D341Med (cell line): ENCODE data around the gene ENGASE.
A peak's percentile ranks its signal among the peaks of the same experiment; 100 is the strongest.
"Not testable (repeated sequence)": the region's sequence is repeated elsewhere in the genome, so short reads cannot be mapped to it uniquely, and the experiment has no call there.

Source experiments
- DNase-seq: peaks from one replicate; pipeline ENCODE4 v3.0.0; 2012; ENCODE audit warnings: low spot score

ENGASE gene

DNA sequence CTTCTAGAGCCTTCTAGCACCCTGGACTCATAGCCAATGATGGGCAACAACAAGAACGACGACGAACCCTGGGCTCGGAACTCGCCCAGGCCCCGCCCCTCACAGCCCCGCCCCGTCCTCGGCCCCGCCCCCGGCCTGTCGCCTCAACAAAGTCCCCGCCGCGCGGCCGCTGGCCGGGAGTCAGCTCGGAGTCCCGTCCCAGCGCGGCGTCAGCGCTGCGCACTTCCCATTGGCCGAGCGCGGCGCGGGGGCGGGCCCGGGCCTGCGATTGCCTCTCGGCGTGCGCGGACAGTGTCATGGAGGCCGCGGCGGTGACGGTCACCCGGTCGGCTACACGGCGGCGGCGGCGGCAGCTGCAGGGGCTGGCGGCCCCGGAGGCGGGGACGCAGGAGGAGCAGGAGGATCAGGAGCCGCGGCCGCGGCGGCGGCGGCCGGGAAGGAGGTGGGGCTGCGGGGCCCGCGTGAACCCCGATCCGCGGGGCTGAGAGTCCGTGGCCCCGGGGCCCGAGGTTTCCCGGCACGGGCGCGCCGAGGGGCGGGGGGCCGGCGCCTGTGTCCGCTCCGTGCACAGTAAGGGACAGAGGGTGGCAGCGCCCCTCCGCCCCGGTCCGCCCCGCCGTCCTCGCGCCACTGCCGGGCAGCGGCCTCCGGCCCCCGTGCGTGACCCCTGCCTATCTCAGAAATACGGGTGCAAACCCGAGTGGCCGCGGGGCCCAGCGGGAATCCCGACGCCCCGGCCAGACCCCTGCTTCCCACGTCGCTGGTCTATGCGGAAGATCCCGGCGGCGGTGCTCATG, at the start of gene ENGASE:
ENGASE (plus strand) TSS at position 176 of the 797 bp plus-strand sequence; CDS start at position 297, 121 bp downstream.
- peak; percentile 100 for DNase-seq

- DNase-seq: peak; percentile 44
These were observed 49.5 kb upstream of the ENGASE start for GRCh38 chr17:79024901-79025737.

DNA sequence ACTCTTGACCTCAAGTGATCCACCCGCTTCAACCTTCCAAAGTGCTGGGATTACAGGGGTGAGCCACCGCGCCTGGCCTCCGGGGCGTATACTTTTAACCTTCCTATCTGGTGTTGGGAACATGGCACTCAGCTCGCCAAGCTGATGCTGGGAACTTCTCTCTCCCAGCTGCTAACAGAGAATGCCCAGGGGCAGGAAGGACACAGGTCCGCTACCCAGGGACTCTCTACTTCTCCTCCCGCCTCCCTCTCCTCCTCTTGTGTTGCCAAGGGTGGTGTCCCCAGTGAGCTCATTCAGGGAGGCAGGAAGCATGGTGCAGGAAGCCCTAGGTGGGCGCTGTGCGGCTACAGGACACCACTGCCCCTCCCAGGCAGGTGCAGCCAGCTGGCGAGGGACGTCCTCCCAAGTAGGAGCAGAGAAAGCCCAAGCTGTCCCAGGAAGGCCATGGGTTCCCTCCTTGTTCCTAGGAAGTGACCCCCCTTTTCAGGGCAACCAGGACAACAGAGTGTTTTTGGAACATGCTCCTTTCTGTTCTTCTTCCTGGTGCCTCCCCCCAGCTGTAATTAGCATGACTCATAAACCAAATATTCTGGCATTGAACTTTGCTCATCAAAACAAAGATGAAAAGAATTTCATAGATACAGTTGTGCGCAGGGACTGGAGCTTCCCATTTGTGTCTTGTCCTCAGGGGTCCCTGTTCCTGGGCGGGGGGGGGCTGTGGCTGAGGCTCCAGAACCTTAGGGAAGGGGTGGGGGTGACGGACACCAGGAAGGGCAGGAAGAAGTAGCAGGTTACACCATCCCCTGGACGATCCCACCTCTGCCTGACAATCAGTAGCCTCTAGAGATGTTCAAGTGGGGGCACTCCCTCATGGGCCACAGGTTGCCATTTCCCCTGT, 48.0 kb upstream of the ENGASE start:
- peak; percentile 42 for DNase-seq

GRCh38 chr17:79027274-79027924, 47.2 kb upstream of the ENGASE start:
- peak; percentile 37 for DNase-seq

DNA sequence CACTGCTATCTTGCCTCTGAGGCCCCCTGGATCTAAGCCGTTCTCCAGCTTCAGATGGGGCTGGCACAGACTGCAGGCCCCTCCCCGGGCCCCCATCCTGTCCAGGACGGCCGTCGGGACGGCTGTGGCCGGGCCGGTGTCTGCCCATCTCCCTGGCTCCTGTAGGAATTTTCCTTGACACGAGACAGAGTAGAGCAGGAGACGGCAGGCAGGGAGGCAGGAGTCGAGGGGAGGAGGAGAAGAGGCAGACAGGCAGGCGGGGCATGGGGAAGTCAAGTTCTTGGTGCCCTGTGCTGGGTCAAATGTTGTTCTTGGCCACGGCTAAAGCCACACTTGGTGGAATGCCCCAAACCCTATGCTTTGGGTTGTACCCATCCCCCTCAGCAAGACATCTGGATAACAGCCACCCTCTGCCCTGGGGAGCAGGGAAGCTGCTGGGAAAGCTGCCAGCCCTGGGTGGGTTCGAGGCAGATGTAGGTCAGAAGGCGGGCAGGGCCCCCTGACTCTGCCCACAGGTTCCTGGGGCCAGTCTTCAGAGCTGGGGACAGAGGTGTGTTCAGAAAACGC, 46.6 kb upstream of the ENGASE start:
- DNase-seq: peak; percentile 48

GRCh38 chr17:79028496-79029326, 45.9 kb upstream of the ENGASE start:
- DNase-seq: peak; percentile 70

GRCh38 chr17:79029327-79030009, 45.2 kb upstream of the ENGASE start:
- DNase-seq: peak; percentile 30

GRCh38 chr17:79030636-79031035, 44.0 kb upstream of the ENGASE start:
- DNase-seq: not testable (repeated sequence)

- no peak for DNase-seq
These were observed 42.4 kb upstream of the ENGASE start for GRCh38 chr17:79031996-79032875.

- no peak for DNase-seq
These were observed 41.5 kb upstream of the ENGASE start for GRCh38 chr17:79033046-79033616.

DNA sequence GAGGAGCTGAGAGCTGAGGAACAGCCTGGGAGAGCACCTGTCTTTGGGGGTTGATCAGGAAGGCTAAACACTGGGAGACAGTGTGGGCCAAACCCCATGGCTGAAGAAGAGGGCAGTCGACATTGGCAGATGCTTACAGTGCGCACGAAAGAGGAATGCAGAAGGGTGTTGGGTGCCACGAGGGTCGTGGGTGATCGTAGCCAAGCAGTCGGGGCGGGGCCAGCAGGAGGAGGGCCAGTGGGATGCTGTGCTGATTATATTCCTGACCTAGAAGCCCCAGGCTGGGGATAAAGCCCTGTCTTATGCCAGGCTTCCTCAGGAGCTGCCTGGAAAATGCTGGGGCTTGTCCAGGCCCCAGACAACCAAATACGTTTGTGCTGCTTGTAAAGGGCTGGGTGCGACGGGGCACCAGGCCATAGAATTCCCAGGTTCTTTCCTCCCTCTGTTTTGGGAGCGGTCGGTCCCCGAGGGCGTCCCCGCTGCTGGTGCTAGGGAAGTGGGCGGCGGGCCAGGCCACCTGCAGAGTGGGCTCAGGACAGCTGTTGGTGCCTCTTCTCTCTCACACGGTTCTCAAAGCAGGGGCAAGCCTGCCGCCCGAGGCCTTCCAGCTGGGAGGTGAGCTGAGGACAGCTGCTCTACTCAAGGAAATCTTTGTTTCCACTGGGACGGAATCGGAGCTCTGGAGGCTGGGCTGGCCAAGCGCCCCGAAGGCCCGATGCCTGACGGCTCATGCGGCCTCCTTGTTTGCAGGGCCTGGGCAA, 40.7 kb upstream of the ENGASE start:
- DNase-seq: peak; percentile 48

DNA sequence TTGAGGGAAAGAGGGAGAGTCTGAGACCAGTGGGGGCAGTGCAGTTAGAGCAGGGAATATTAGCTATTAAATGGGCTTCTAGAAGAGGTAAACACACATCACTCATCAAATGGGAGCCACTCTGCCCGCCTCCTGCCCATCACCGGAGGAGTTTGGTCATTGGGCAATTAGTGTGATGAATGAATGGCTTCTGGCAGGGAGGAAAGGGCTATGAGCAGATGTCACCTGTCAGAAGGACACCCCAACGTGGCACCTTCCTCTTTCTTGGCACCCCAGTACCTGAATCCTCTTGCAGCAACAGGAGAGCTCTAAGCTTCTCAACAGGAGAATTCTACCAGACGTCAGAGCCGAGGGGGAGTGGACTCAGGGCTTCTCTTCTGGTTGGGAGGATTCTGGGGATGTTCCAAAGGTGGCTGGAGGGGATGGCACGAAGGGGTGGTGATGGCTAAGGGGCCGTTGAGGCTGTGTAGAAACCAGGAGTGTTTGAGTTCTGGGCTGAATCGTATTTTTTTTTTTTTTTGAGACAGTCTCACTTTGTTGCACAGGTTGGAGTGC, 39.6 kb upstream of the ENGASE start:
- DNase-seq: no peak

GRCh38 chr17:79035686-79036085, 38.9 kb upstream of the ENGASE start:
- DNase-seq: no peak

DNA sequence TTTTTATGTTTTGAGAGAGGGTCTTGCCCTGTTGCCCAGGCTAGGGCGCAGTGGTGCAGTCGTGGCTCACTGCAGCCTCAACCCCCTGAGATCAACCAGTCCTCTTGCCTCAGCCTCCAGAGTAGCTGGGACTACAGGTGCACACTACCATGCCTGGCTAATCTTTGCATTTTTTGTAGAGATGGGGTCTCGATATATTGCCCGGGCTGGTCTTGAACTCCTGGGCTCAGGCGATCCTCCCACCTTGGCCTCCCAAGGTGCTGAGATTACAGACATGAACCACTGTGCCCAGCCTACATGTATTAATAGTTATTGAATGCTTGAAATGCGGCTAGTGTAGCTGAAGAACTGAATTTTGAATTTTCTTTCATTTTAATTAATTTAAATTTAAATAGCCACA, 38.4 kb upstream of the ENGASE start:
- DNase-seq: no peak

- peak; percentile 62 for DNase-seq
These were observed 38.0 kb upstream of the ENGASE start for GRCh38 chr17:79036596-79036995.

- DNase-seq: peak; percentile 26
These were observed 36.0 kb upstream of the ENGASE start for GRCh38 chr17:79038545-79039135.

DNA sequence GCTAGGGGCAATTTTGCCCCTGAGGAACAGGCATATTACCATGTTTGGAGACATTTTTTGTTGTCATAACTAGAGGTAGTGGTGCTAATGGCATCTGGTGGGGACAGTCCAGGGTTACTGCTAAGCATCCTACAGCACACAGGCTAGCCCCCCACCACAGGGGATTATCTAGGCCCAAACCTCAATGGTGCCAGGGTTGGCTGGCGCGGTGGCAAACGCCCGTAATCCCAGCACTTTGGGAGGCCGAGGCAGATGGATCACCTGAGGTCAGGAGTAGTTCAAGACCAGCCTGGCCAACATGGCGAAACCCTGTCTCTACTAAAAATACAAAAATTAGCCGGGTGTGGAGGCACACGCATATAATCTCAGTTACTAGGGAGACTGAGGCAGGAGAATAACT, 35.5 kb upstream of the ENGASE start:
- no peak for DNase-seq
